H9 (cell line): Measurements from ENCODE around the gene DNM1. TPM values are rescaled to one million over a fixed set of nuclear protein-coding genes. Genes with fewer than 3 reads are reported as not detected.

Experiments used
- DNase-seq: peaks from one replicate; pipeline ENCODE4 v3.0.0-alpha.2; 2017
- H2AFZ ChIP-seq: one replicate; pipeline ENCODE4 v1.6.1; 2013; ENCODE audit warnings: mild to moderate bottlenecking, low read length, control low read depth, moderate library complexity
- H2AK5ac ChIP-seq: 2 replicates; pipeline ENCODE4 v1.6.1; 2013; ENCODE audit warnings: low read length, control low read depth, mixed read lengths; ENCODE audit not compliant: insufficient read length
- H2BK120ac ChIP-seq: one replicate; pipeline ENCODE4 v1.6.1; 2013; ENCODE audit warnings: low read depth, mild to moderate bottlenecking, low read length, control low read depth, inconsistent platforms; ENCODE audit not compliant: poor library complexity, severe bottlenecking
- H2BK12ac ChIP-seq: 2 replicates; pipeline ENCODE4 v1.6.1; 2013; ENCODE audit warnings: low read length, control low read depth, mixed read lengths, low read depth; ENCODE audit not compliant: insufficient read length
- H2BK15ac ChIP-seq: 2 replicates; pipeline ENCODE4 v1.6.1; 2013; ENCODE audit warnings: low read depth, low read length, control low read depth
- H2BK20ac ChIP-seq: one replicate; pipeline ENCODE4 v1.6.1; 2013; ENCODE audit warnings: low read depth, mild to moderate bottlenecking, low read length, control low read depth, inconsistent platforms; ENCODE audit not compliant: poor library complexity, severe bottlenecking
- H2BK5ac ChIP-seq: 2 replicates; pipeline ENCODE4 v1.6.1; 2013; ENCODE audit warnings: low read length, control low read depth, mixed read lengths; ENCODE audit not compliant: insufficient read length
- H3K14ac ChIP-seq: 2 replicates; pipeline ENCODE4 v1.6.1; 2013; ENCODE audit warnings: low read length, control low read depth; ENCODE audit not compliant: insufficient read depth
- H3K18ac ChIP-seq: 2 replicates; pipeline ENCODE4 v1.6.1; 2013; ENCODE audit warnings: low read depth, mild to moderate bottlenecking, mixed read lengths, low read length, control low read depth; ENCODE audit not compliant: insufficient read length
- H3K23ac ChIP-seq: 2 replicates; pipeline ENCODE4 v1.6.1; 2013; ENCODE audit warnings: low read length, control low read depth, mixed read lengths, low read depth; ENCODE audit not compliant: insufficient read length
- H3K23me2 ChIP-seq: 2 replicates; pipeline ENCODE4 v1.6.1; 2013; ENCODE audit warnings: low read depth, mild to moderate bottlenecking, mixed read lengths, low read length, control low read depth; ENCODE audit not compliant: insufficient read length, poor library complexity, severe bottlenecking
- H3K27ac ChIP-seq: 2 replicates; pipeline ENCODE4 v1.5.1; 2013; ENCODE audit warnings: low read length, control low read depth, mixed read lengths, low read depth; ENCODE audit not compliant: insufficient read length
- H3K27me3 ChIP-seq: 2 replicates; pipeline ENCODE4 v1.6.1; 2013; ENCODE audit warnings: low read length, control low read depth, inconsistent platforms; ENCODE audit not compliant: insufficient read depth
- H3K4ac ChIP-seq: 2 replicates; pipeline ENCODE4 v1.6.1; 2013; ENCODE audit warnings: low read depth, mild to moderate bottlenecking, control low read depth, inconsistent platforms, low read length, moderate library complexity
- H3K4me1 ChIP-seq: 2 replicates; pipeline ENCODE4 v1.6.1; 2013; ENCODE audit warnings: low read length, control low read depth, inconsistent platforms; ENCODE audit not compliant: insufficient read depth
- H3K4me2 ChIP-seq: 2 replicates; pipeline ENCODE4 v1.6.1; 2013; ENCODE audit warnings: low read length, control low read depth, mixed read lengths; ENCODE audit not compliant: insufficient read length, insufficient read depth
- H3K56ac ChIP-seq: 2 replicates; pipeline ENCODE4 v1.6.1; 2013; ENCODE audit warnings: low read depth, mild to moderate bottlenecking, mixed read lengths, low read length, control low read depth; ENCODE audit not compliant: insufficient read length
- H3K79me1 ChIP-seq: 2 replicates; pipeline ENCODE4 v1.6.1; 2013; ENCODE audit warnings: low read depth, mild to moderate bottlenecking, moderate library complexity, low read length, control low read depth, inconsistent platforms; ENCODE audit not compliant: insufficient read depth, poor library complexity, severe bottlenecking
- H3K79me2 ChIP-seq: 2 replicates; pipeline ENCODE4 v1.6.1; 2013; ENCODE audit warnings: low read length, control low read depth, inconsistent platforms; ENCODE audit not compliant: insufficient read depth
- H3K9ac ChIP-seq: 2 replicates; pipeline ENCODE4 v1.6.1; 2013; ENCODE audit warnings: low read length, control low read depth, mixed read lengths; ENCODE audit not compliant: insufficient read length; ENCODE audit errors: extremely low read depth
- H3K9me3 ChIP-seq: one replicate; pipeline ENCODE4 v1.6.1; 2013; ENCODE audit warnings: low read depth, low read length, inconsistent platforms; ENCODE audit not compliant: control insufficient read depth
- H3T11ph ChIP-seq: one replicate; pipeline ENCODE4 v1.6.1; 2013; ENCODE audit warnings: mild to moderate bottlenecking, low read length, control low read depth, inconsistent platforms
- H4K20me1 ChIP-seq: one replicate; pipeline ENCODE4 v1.6.1; 2013; ENCODE audit not compliant: control insufficient read depth, insufficient read length, insufficient read depth
- H4K5ac ChIP-seq: 2 replicates; pipeline ENCODE4 v1.6.1; 2013; ENCODE audit warnings: low read depth, mild to moderate bottlenecking, mixed read lengths, low read length, control low read depth; ENCODE audit not compliant: insufficient read length
- H4K8ac ChIP-seq: replicated peaks from 2 replicates; pipeline ENCODE4 v1.6.1; 2013; ENCODE audit warnings: low read length, control low read depth, mixed read lengths, low read depth; ENCODE audit not compliant: insufficient read length
- H4K91ac ChIP-seq: 2 replicates; pipeline ENCODE4 v1.6.1; 2013; ENCODE audit warnings: low read depth, mild to moderate bottlenecking, moderate library complexity, mixed read lengths, low read length, control low read depth; ENCODE audit not compliant: insufficient read length
- H3K27ac Mint-ChIP-seq, 3 experiments: 2 replicates in 2 of 3; 3 replicates in 1 of 3; pipeline ENCODE4 v1.8.0; 2020 to 2021; ENCODE audit warnings: mixed read lengths in 3 of 3, mild to moderate bottlenecking in 1 of 3, moderate library complexity in 1 of 3
- H3K27me3 Mint-ChIP-seq: 2 replicates; pipeline ENCODE4 v1.8.0; 2021; ENCODE audit warnings: low read depth, mild to moderate bottlenecking, moderate library complexity, mixed read lengths
- H3K36me3 Mint-ChIP-seq, 3 experiments: 2 replicates in 2 of 3; 3 replicates in 1 of 3; pipeline ENCODE4 v1.8.0; 2020 to 2021; ENCODE audit warnings: low read depth in 3 of 3, mixed read lengths in 3 of 3; ENCODE audit not compliant: insufficient read depth in 1 of 3
- H3K4me1 Mint-ChIP-seq, 2 experiments: 2 replicates each; pipeline ENCODE4 v1.8.0; 2020; ENCODE audit warnings: mixed read lengths in 2 of 2
- H3K4me3 Mint-ChIP-seq, 2 experiments: 2 replicates in 1 of 2; 3 replicates in 1 of 2; pipeline ENCODE4 v1.8.0; 2020 to 2021; ENCODE audit warnings: mild to moderate bottlenecking in 2 of 2, mixed read lengths in 2 of 2, moderate library complexity in 1 of 2
- H3K9me3 Mint-ChIP-seq, 2 experiments: 2 replicates in 1 of 2; 3 replicates in 1 of 2; pipeline ENCODE4 v1.8.0; 2020; ENCODE audit warnings: mild to moderate bottlenecking in 2 of 2, mixed read lengths in 2 of 2, moderate library complexity in 1 of 2
- CTCF ChIP-seq: fragments of 200-600 bp; sonication (generic); conservative IDR thresholded peaks from 3 replicates; pipeline ENCODE4 v1.8.0; 2021; ENCODE audit warnings: antibody characterized with exemption, mild to moderate bottlenecking
- WGBS: extraction: QIAGEN DNeasy Blood & Tissue Kit; methylation state at CpG from one replicate; pipeline ENCODE4 v1.1.7; 2013; ENCODE audit warnings: missing lambda C conversion rate, low lambda C conversion rate, mixed read lengths; ENCODE audit not compliant: insufficient read length; ENCODE audit errors: extremely low coverage; 5-methylcytosine and 5-hydroxymethylcytosine counted together
- total RNA-seq: library from RNA; stranded (reverse); gene quantifications from 2 replicates; pipeline ENCODE4 v1.2.1, GENCODE V29; 2021

DNM1 gene
- total RNA-seq, 1 experiment from 2014 or later: 58.0 TPM

DNA sequence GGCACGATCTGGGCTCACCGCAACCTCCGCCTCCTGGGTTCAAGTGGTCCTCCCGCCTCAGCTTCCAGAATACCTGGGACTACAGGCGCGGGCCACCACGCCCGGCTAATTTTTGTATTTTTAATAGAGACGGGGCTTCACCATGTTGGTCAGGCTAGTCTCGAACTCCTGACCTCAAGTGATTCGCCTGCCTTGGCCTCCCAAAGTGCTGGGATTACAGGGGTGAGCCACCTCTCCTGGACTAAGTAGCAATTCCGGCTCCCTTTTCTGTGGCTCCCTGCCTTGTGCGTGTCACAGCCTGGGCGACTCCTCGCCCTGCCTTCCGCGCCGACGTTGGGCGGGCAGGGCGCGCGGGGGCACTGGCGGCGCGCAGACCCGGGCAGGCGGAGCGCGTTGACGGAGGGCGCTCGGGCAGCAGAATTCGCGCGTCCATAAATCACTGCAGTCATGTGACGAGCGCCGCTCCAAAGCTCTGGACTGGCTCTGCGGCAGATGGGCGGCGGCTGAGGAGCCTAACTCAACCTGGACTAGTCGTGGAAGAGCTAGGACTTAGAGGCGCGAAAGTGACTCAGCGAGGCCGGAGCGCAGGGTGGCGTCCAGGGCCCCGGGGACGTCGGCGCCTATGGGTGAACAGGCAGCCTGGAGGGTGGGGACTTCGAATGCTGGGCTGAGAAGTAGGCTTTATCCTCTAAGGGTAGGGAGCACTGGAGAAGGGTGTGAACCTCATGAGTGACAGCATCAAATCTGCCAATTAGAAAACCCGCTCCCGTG lies 10.4 kb upstream of the DNM1 start:
- Histone ChIP-seq H2BK120ac (no peak overlapping the region), H3K27me3 (no peaks in the 10 kb centered on the region), H3K56ac (no peak overlapping the region), H4K8ac (no peak overlapping the region), H3K9ac (no peak overlapping the region), H3K4me1 (no peaks in the 10 kb centered on the region), H3K27ac (no peak overlapping the region), H2BK15ac (no peak overlapping the region), H3K9me3 (no peaks in the 10 kb centered on the region), H3K4ac (no peak overlapping the region), H2AK5ac (no peak overlapping the region), H4K5ac (no peak overlapping the region), H3K79me2 (no peaks in the 10 kb centered on the region), H3K23me2 (peaks cover 11% of the 10 kb centered on the region), H2BK20ac (no peak overlapping the region), H2BK5ac (no peak overlapping the region), H4K20me1 (no peaks in the 10 kb centered on the region), H3K23ac (no peak overlapping the region), H3T11ph (no peak overlapping the region), H2BK12ac (no peak overlapping the region), H2AFZ (no peak overlapping the region), H3K14ac (no peak overlapping the region), H3K18ac (no peak overlapping the region), H3K4me2 (no peak overlapping the region), H3K79me1 (no peaks in the 10 kb centered on the region), H4K91ac (no peak overlapping the region)
- H3K4me3 Mint-ChIP-seq: peak overlapping the region; percentile 0 to 44; a peak in 2 of 5 replicates
- H3K36me3 Mint-ChIP-seq: peaks cover 8 to 22% (median 17%) of the 10 kb centered on the region in 3 experiments; a peak in 6 of 7 replicates
- no peak overlapping the region for H3K27ac Mint-ChIP-seq
- H3K4me1 Mint-ChIP-seq: peaks cover 9 to 14% of the 10 kb centered on the region in 2 experiments
- no peak for TF ChIP-seq CTCF
- DNase-seq: no peak
- no CpG with 5 or more reads among the region's 56 CpGs for WGBS
- H3K9me3 Mint-ChIP-seq: no peaks in the 10 kb centered on the region
- no peaks in the 10 kb centered on the region for H3K27me3 Mint-ChIP-seq
